SIG-M5 treated with dmso at 0.1 percent for 504 hours (cell line): Measurements from ENCODE around the gene PPHLN1.

Experiments
- DNase-seq: peaks from one replicate; lab custom pipeline; 2025; ENCODE audit not compliant: unreplicated experiment; lab: John Stamatoyannopoulos, UW

The PPHLN1 gene, protein sequence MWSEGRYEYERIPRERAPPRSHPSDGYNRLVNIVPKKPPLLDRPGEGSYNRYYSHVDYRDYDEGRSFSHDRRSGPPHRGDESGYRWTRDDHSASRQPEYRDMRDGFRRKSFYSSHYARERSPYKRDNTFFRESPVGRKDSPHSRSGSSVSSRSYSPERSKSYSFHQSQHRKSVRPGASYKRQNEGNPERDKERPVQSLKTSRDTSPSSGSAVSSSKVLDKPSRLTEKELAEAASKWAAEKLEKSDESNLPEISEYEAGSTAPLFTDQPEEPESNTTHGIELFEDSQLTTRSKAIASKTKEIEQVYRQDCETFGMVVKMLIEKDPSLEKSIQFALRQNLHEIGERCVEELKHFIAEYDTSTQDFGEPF

GRCh38 chr12:42325653-42326474 is at the start of gene PPHLN1, which contains the start of gene ZCRB1:
TSS of gene PPHLN1 (plus strand) at chr12:42326167. CDS start at chr12:42335903, 9,736 bp downstream.
TSS of gene ZCRB1 (minus strand) at chr12:42326094. CDS start at chr12:42324102, 1,992 bp downstream.
- DNase-seq, result peak; percentile 81

DNA sequence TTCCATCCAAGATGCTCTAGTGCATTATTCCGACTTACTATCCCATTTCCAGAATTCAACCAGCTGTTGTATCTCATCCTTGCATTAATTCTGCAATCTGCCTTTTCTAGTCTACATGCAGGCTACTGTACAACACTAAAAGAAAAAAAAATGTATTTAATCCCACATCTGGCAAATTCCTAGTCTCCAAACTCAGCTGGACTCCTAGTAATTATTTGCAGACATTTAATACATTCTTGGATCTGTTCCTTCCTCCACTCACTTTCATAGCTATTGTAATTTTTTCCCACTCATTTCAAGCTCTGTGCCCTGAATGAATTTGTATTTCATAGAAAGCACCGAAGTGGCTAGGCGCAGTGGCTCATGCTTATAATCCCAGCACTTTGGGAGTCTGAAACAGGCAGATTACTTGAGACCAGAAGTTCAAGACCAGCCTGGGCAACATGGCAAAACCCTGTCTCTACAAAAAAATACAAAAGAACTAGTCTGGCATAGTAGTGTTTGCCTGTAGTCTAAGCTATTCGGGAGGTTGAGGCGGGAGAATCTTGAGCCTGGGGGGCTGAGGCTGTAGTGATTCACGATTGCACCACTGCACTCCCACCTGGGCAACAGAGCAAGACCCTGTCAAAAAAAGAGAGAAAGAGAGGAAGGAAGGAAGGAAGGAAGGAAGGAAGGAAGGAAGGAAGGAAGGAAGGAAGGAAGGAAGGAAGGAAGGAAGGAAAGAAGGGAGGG is 48.4 kb upstream of the PPHLN1 start:
- no peak for DNase-seq

GRCh38 chr12:42278128-42278510 is 47.8 kb upstream of the PPHLN1 start:
- DNase-seq, result no peak

- DNase-seq, result no peak
Observed at GRCh38 chr12:42281278-42281677, 44.7 kb upstream of the PPHLN1 start.

DNA sequence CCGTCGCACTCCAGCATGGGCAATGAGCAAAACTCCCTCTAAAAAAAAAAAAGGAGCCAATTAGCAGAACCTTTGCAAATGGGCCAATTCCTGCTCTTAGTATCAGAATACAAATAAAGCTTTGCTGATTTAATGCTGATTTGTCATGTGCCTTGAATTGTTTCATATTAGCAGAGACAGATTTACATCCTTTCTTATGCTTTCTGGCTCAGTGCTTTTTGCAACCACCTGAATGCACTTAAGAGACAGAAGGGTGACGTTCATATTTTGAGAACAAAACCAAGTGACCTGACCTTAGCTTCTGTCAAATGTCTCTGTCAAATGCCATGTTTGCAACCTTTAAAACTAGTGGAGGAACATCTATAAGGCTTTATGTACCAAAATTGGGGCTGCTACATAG is 44.1 kb upstream of the PPHLN1 start:
- DNase-seq, result no peak

DNA sequence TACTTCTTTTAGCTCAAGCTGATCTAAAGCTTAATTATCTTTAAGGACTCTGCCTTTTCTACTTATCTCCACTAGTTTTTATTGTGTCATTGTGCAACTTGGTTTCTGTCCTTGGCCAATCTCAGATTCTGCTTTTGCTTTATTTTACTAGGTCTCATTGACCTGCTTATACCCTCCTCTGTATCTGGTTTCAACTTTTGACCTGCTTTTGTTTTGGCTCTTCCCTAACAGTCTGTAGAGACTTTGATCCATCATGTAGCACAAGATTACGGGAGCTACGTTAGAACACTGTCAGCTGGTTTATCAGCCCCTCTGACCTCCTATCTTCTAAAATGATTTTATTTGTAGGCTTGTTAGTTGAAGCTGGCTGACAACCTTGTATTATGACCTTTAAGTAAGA is 43.7 kb upstream of the PPHLN1 start:
- DNase-seq, result no peak

DNA sequence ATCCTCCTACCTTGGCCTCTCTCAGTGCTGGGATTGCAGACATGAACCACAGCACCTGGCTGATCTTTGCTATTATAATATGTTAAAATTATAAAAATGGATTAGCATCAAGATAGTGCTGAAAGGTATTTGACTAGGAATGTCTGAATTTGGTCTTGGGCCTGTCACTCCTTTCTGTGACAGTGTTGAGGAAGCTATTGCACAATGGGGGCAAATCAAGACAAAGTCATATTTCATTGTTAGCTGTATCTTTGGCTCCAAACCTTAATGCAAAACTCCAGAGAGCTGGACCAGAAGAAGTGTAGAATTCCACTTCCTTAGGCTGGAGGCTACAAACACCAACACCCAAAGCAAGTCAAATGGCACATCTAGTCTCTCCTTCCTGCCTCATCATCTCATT is 42.2 kb upstream of the PPHLN1 start:
- DNase-seq, result peak; percentile 16

GRCh38 chr12:42284157-42284556 is 41.8 kb upstream of the PPHLN1 start:
- DNase-seq, result peak; percentile 59

DNA sequence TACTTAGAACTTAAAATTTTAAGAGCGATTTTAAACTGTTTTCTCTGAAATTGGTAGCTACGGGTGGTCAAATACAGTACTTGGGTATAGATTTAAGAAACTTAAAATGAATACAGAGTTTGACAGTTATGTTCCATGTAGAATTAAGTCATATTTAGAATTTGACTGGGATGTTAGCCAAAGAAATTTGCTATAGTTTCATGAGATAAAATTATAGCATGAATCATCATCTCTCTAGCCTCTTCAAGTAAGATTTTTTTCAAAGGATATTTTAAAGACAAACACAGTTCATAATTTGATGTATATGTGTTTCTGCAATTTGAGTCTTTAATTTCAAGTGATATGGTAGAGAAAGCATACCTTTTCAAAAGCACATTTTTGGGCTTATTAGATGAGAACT is 41.1 kb upstream of the PPHLN1 start:
- DNase-seq, result no peak

DNA sequence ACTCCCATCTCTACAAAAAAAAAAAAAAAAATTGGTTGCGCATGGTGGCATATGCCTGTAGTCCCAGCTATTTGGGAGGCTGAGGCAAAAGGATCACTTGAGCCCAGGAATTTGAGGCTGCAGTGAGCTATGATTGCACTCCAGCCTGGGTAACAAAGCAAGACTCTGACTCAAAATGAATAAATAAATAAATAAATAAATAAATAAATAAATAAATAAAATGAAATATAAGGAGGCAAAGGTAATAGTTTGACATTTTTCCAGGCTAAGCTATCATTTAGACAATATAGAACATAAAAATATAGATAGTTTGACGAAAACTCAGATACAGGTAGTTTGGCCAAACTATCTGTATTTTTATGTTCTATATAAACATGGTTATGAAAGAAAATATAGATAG is 40.5 kb upstream of the PPHLN1 start:
- no peak for DNase-seq

GRCh38 chr12:42286741-42287140 is 39.2 kb upstream of the PPHLN1 start:
- DNase-seq, result no peak

GRCh38 chr12:42288544-42288943 is 37.4 kb upstream of the PPHLN1 start:
- no peak for DNase-seq

- no peak for DNase-seq
Observed at GRCh38 chr12:42291680-42292079, 34.3 kb upstream of the PPHLN1 start.

DNA sequence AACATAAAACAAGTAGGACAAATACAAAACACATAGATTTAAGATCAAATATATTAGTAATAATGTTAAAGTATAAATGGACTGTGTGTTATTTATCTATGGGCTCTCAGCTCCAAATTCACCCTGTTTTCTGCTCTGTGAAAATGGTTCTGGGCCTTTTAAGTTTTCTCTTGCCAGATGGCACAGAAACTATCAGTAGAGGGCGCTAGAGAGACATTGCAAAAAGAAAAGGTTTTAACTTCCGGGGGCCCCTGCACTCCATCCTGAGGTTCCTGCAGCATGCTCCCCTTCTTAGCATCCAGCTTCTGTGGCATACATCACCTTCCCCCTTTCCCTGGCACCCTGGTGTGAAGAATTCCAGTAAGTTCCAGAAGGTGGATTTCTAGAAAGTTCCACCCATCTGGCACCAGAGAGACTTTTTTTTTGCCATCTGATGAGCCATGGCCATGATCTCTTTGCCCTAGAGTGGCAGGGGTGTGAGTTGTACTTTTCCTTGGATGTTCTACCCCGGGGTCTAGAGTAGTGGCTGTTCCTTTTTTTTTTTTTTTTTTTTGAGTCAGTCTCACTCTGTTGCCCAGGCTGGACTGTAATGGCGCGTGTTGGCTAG is 29.4 kb upstream of the PPHLN1 start:
- peak; percentile 21 for DNase-seq

GRCh38 chr12:42298887-42299286 is 27.1 kb upstream of the PPHLN1 start:
- no peak for DNase-seq

DNA sequence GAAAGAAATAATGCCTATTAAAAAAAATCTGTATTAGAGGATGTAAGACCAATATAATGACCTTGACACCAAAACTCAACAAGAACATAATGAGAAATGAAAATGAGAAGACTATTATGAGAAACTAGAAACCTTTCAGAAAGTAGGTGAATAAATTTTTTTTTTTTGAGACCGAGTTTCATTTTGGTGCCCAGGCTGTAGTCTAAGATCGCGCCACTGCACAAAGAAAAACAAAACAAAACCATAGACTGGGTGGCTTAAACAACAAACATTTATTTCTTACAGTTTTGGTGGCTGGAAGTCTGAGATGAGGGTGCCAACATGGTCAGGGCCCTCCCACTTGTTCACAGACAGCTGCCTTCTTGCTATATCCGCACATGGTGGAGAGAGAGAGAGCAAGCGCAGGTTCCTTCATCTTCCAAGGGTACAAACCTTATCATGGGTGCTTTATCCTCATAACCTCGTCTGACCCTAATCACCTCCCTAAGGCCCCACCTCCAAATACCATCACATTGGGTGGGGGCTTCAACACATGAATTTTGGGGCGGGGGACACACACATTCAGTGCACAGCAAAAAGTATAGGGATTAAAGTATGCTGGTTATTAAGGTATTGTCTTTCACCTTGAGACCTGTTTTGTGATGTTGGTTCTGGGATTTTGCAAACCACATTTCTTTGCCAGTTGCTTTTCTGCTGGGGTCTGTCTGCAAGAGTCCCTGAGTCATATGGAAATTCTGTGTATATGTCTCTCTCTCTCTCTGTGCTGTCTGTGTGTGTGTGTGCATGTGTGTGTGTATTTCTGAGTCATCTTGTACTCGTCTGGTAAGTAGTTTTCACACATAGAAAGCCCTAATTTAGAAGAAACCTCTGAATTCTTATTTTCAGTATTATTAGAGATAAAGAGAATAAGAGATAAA is 26.3 kb upstream of the PPHLN1 start:
- peak; percentile 7 for DNase-seq

DNA sequence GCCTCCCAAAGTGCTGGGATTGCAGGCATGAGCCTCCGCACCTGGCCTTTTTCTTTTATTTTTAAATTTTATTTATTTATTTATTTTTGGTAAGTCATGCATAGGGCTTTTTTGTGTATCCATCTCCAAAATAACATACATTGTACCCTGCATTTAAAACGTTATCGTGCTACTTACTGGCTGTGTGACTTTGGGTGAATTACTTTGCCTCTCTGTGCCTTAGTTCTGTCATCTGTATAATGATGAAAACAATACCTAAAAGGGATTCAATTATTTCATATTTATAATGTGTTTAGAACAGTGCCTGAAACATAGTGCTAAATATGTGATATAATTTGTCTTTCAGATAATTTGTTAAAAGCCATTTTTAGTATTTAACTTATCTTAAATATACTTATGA is 19.7 kb upstream of the PPHLN1 start:
- DNase-seq, result no peak

DNA sequence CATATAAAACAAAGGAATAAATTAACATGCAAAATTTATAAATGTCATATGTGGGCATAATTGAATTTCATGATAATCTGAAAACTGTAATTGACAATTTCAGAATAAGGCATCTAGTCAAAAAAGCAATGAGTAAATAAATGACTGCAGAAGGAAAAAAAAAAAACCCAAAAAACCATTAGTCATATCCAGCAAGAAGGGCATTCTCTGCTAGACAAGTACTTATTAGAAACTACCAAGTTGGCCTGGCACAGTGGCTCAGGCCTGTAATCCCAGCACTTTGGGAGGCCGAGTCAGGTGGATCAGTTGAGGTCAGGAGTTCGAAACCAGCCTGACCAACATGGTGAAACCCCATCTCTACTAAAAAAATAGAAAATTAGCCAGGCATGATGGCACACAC is 17.6 kb upstream of the PPHLN1 start:
- no peak for DNase-seq

DNA sequence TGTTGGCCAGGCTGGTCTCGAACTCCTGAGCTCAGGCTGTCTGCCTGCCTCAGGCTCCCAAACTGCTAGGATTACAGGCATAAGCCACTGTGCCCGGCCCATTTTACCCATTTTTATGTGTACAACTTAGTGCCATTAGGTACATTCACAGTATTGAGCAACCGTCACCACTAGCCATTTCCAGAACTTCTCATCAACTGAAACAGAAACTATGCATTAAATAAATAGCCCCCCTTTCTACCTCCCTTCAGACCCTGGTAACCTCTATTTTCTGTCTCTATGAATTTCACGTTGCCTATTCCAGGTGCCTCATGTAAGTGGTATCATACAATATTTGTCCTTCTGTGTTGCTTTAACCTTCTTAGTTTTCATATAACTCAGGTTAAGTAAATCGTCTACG is 16.0 kb upstream of the PPHLN1 start:
- no peak for DNase-seq

DNA sequence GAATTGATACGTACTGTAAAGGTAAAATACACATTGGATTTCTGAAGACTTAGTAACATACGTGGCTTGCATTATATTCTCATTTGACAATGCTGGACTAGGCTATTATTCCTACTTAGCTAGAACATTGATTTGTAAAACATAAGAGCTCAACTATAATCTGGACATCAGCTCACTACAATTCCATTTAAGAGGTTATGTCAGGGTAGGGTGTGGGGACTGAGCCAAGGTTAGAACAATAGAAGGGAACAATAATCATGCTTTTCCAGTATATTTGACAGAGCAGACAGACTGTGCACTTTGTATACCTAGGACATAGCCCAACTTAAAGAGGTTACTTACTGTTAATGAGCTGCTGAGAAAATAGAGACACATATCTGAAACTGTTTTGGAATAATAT is 10.9 kb upstream of the PPHLN1 start:
- DNase-seq, result no peak
